ENCODE results near the gene DLGAP1. TPM values are rescaled to one million over a fixed set of nuclear protein-coding genes. Genes with fewer than 3 reads are reported as not detected.

Gene DLGAP1
- total RNA-seq, 1 donor from 2014 or later, result not detected

- ATAC-seq, result no peak
- no peak for DNase-seq (ENCODE audit: missing footprints)
- intact Hi-C loops (cut with DNase I), result no loop called here
Observed at GRCh38 chr18:3902676-3903075, 552.4 kb downstream of the DLGAP1 start.

GRCh38 chr18:3901811-3902210 lies 553.3 kb downstream of the DLGAP1 start:
- no peak for ATAC-seq
- DNase-seq (ENCODE audit: missing footprints), result no peak
- intact Hi-C loops (cut with DNase I), result no loop called here

- intact Hi-C loops (cut with DNase I), result no loop called here
- ATAC-seq (no peak), DNase-seq (ENCODE audit: missing footprints) (no peak)
Observed at GRCh38 chr18:3901042-3901441, 554.1 kb downstream of the DLGAP1 start.

- intact Hi-C loops (cut with DNase I), result no loop called here
- DNase-seq (ENCODE audit: missing footprints) (no peak), ATAC-seq (no peak)
Observed at GRCh38 chr18:3900327-3900726, 554.8 kb downstream of the DLGAP1 start.

- DNase-seq (ENCODE audit: missing footprints) (no peak), ATAC-seq (no peak)
- intact Hi-C loops (cut with DNase I), result no loop called here
Observed at GRCh38 chr18:3898861-3899613, 556.1 kb downstream of the DLGAP1 start.

GRCh38 chr18:3892152-3892551 lies 563.0 kb downstream of the DLGAP1 start:
- no peak for DNase-seq (ENCODE audit: missing footprints)
- intact Hi-C loops (cut with DNase I), result no loop called here
- ATAC-seq, result no peak

GRCh38 chr18:3891245-3891644 lies 563.9 kb downstream of the DLGAP1 start:
- intact Hi-C loops (cut with DNase I), result no loop called here
- ATAC-seq (no peak), DNase-seq (ENCODE audit: missing footprints) (no peak)

- intact Hi-C loops (cut with DNase I), result loop anchor here (5.0 kb wide), 1 partner anchor 32 kb away; no protein-coding TSS in a partner anchor
- DNase-seq (ENCODE audit: missing footprints), result no peak
Observed at GRCh38 chr18:3889803-3890202, 565.3 kb downstream of the DLGAP1 start.

GRCh38 chr18:3889121-3889520 lies 566.0 kb downstream of the DLGAP1 start:
- DNase-seq (ENCODE audit: missing footprints) (no peak), ATAC-seq (no peak)
- intact Hi-C loops (cut with DNase I), result loop anchor here (5.0 kb wide), 1 partner anchor 33 kb away; no protein-coding TSS in a partner anchor

More at GRCh38 chr18:3889803-3890202, 565.3 kb downstream of the DLGAP1 start:
- ATAC-seq, result no peak

- intact Hi-C loops (cut with DNase I), result loop anchor here (5.0 kb wide), 1 partner anchor 36 kb away; no protein-coding TSS in a partner anchor
- DNase-seq (ENCODE audit: missing footprints), result no peak
- peak; percentile 28 for ATAC-seq
Observed at GRCh38 chr18:3886575-3887322, 568.4 kb downstream of the DLGAP1 start.

GRCh38 chr18:3885209-3885792 lies 569.8 kb downstream of the DLGAP1 start:
- ATAC-seq (no peak), DNase-seq (ENCODE audit: missing footprints) (no peak)
- intact Hi-C loops (cut with DNase I), result loop anchor here (5.0 kb wide), 1 partner anchor 37 kb away; no protein-coding TSS in a partner anchor

- ATAC-seq, result peak; percentile 48
- no peak for DNase-seq (ENCODE audit: missing footprints)
- intact Hi-C loops (cut with DNase I), result no loop called here
Observed at GRCh38 chr18:3879836-3880120, 575.3 kb downstream of the DLGAP1 start.

- DNase-seq (ENCODE audit: missing footprints), result peak; percentile 72
- ATAC-seq, result no peak
- intact Hi-C loops (cut with DNase I), result no loop called here
Observed at GRCh38 chr18:3879114-3879835, 575.8 kb downstream of the DLGAP1 start.

- ATAC-seq, result peak; percentile 10
- no peak for DNase-seq (ENCODE audit: missing footprints)
- intact Hi-C loops (cut with DNase I), result no loop called here
Observed at GRCh38 chr18:3878401-3878800, 576.7 kb downstream of the DLGAP1 start.

GRCh38 chr18:3877678-3878077 lies 577.4 kb downstream of the DLGAP1 start:
- ATAC-seq (no peak), DNase-seq (ENCODE audit: missing footprints) (no peak)
- intact Hi-C loops (cut with DNase I), result no loop called here

GRCh38 chr18:3875961-3876360 lies 579.1 kb downstream of the DLGAP1 start:
- no peak for ATAC-seq
- intact Hi-C loops (cut with DNase I), result no loop called here
- DNase-seq (ENCODE audit: missing footprints), result no peak

GRCh38 chr18:3875376-3875775 lies 579.7 kb downstream of the DLGAP1 start:
- DNase-seq (ENCODE audit: missing footprints), result no peak
- intact Hi-C loops (cut with DNase I), result no loop called here
- ATAC-seq, result no peak

- ATAC-seq (no peak), DNase-seq (ENCODE audit: missing footprints) (no peak)
- intact Hi-C loops (cut with DNase I), result loop anchor here (5.0 kb wide), 1 partner anchor 102 kb away; no protein-coding TSS in a partner anchor
Observed at GRCh38 chr18:3874581-3874980, 580.5 kb downstream of the DLGAP1 start.

- ATAC-seq, result no peak
- intact Hi-C loops (cut with DNase I), result loop anchor here (5.0 kb wide), 1 partner anchor 102 kb away; no protein-coding TSS in a partner anchor
- no peak for DNase-seq (ENCODE audit: missing footprints)
Observed at GRCh38 chr18:3874125-3874524, 581.0 kb downstream of the DLGAP1 start.
